Stimulated activated effector memory CD8-positive, alpha-beta T cell treated with anti-CD3 and anti-CD28 coated beads, Interleukin-12 subunit alpha, Interleukin-12 subunit beta, amount 100 ng/mL, for 72 hours (primary cell): Measurements from ENCODE around the gene SNX2.
"Not testable (repeated sequence)": the region's sequence is repeated elsewhere in the genome, so short reads cannot be mapped to it uniquely, and the experiment has no call there.

ENCODE experiments used
- ATAC-seq: fragments of 150-1000 bp; cut with Tn5 transposase; 2 replicates; pipeline ENCODE4 v1.10.0; 2021
- DNase-seq, 2 donors: peaks; one replicate each; pipeline ENCODE4 v3.0.0; 2021 to 2022; ENCODE audit warnings: low spot score in 2 of 2
- H3K27ac Mint-ChIP-seq: one replicate; pipeline ENCODE4 v1.8.0; 2022; ENCODE audit warnings: mild to moderate bottlenecking, mixed read lengths
- H3K36me3 Mint-ChIP-seq: one replicate; pipeline ENCODE4 v1.8.0; 2022; ENCODE audit warnings: mild to moderate bottlenecking, mixed read lengths
- H3K4me1 Mint-ChIP-seq: one replicate; pipeline ENCODE4 v1.8.0; 2022; ENCODE audit warnings: mixed read lengths
- H3K4me3 Mint-ChIP-seq: one replicate; pipeline ENCODE4 v1.8.0; 2022; ENCODE audit warnings: mild to moderate bottlenecking, mixed read lengths
- H3K9me3 Mint-ChIP-seq: one replicate; pipeline ENCODE4 v1.8.0; 2022; ENCODE audit warnings: mixed read lengths

The SNX2 gene

DNA sequence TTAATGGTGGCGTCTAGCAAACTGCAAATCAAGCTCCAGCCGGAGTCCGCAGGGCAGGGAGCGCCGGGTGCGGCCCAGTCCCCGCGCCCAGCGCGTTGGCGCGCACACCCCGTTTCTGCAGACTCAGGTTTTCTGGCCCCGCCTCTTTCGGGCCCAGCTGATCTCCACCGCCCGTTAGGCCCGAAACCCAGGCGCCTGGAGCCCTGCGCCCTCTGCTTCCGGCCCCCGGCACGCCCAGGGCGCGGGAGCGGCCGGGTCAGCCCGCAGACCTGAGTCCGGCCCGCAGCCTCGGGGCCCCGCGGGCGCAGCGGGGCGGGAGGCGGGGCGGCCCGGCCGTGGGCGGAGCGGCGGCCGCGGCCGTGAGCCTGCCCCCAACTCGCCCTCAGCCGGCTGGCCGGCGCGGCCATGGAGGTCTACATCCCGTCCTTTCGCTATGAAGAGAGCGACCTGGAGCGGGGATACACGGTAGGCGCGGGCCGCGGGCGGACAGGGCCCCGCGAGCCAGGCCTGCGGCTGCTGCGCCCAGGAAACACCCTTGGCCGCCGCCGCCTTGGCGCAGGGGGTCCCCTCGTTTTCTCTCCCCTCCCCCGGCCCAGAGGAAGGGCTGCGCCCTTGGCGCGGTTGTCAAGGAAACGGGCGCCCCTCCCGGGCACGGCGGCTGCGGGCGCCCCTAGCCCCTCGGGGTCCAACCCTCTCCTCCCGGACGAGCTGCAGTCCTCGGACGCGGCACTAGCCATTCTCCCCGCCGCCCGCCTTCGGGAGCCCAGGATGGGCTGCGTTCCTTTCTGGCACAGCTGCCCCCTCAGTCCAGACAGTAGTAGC is 70.6 kb downstream of the SNX2 start, which contains the start of gene SNX24:
Gene SNX24, plus strand, starts transcription at position 385 of the 822 bp plus-strand sequence. Its CDS starts 21 bp downstream, at position 406.
- Mint-ChIP-seq H3K4me3 (peak within 1 kb of the TSS; percentile 79), H3K27ac (peak within 1 kb of the TSS; percentile 90), H3K4me1 (peaks cover 29% of the 10 kb centered on the region), H3K36me3 (no peaks in the 10 kb centered on the region), H3K9me3 (no peaks in the 10 kb centered on the region)
- DNase-seq, result peak; percentile 61 to 86
- peak; percentile 88 for ATAC-seq

DNA sequence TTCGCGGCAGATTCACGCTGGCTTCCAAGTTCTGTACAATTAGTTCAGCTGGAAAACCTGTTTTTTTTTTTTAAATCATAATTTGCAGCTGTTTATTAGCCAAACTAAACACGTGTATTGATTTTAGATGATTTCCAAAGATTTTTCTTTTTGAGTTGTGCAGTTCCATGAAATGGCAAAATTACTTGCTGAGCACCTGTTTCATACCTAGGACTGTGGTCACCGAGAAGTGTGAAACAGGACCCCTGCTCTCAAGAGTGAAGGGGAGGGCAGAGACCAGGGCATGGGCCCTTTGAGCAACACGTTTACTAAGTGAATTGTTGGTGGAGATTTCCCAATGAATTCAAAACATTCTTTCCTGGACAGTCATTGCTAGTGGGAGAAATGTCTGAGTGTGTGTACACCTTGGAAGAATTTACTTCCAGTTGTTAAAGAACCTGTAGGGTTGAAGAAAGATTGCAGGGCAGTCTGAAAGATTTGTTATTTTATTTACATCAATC is 71.2 kb downstream of the SNX2 start:
- H3K4me1 Mint-ChIP-seq, result peaks cover 34% of the 10 kb centered on the region
- H3K27ac Mint-ChIP-seq, result peak overlapping the region; percentile 56

DNA sequence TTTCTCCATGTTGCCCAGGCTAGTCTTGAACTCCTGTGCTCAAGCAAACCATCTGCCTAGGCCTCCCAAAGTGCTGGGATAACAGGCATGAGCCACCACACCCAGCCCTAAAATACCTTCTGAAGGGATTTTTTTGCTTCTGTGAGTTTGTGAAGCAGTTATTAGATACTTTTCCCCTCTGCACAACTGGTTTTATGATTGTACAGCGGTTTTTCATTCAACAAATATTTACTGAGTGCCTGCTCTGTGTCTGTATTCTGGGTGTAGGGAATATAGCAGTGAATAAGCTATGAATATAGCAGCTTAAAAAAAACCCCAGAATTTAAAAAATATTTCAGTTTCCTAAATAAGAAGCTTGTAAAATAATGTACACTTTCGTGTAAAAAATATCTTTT is 72.8 kb downstream of the SNX2 start:
- no peak overlapping the region for H3K27ac Mint-ChIP-seq
- H3K4me1 Mint-ChIP-seq, result peaks cover 34% of the 10 kb centered on the region

More for the DNA sequence above, 71.2 kb downstream of the SNX2 start:
- no peaks in the 10 kb centered on the region for H3K36me3 Mint-ChIP-seq
- H3K9me3 Mint-ChIP-seq, result no peaks in the 10 kb centered on the region
- peak overlapping the region; percentile 79 for H3K4me3 Mint-ChIP-seq
- DNase-seq (no peak), ATAC-seq (no peak)

DNA sequence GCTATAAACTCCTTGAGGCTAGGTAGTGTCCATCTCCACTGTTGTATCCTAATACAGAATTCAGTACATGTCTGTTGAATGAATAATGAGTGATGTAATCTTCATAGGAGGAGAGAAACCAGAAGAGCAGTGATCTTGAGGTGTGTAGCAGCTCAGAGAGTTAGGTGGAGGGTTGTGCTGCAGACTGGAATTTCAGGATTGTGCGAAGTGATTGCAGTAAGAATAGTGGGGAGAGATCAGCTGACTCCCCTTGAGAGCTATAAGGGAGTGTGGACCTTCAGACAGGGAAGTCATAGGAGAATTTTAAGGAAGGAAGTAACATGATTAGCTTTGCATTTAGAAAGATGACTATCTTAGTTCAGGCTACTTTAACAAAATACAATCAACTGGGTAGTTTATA is 74.9 kb downstream of the SNX2 start:
- ATAC-seq (no peak), DNase-seq (no peak)
- Mint-ChIP-seq H3K4me3 (no peak overlapping the region), H3K36me3 (no peaks in the 10 kb centered on the region), H3K4me1 (peaks cover 24% of the 10 kb centered on the region), H3K9me3 (no peaks in the 10 kb centered on the region), H3K27ac (no peak overlapping the region)

More for the DNA sequence above, 72.8 kb downstream of the SNX2 start:
- Mint-ChIP-seq H3K36me3 (no peaks in the 10 kb centered on the region), H3K4me3 (no peak overlapping the region), H3K9me3 (no peaks in the 10 kb centered on the region)
- ATAC-seq (no peak), DNase-seq (no peak)

DNA sequence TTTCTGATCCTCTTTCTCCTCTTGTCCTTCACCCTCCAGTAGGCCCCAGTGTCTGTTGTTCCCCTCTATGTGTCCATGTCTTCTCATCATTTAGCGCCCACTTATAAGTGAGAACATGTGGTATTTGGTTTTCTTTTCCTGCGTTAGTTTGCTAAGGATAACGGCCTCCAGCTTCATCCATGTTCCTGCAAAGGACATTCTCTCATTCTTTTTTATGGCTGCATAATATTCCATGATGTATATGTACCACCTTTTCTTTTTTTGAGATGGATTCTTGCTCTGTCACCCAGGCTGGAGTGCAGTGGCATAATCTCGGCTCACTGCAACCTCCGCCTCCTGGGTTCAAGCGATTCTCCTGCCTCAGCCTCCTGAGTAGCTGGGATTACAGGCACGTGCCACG is 82.7 kb downstream of the SNX2 start:
- H3K36me3 Mint-ChIP-seq, H3K9me3 Mint-ChIP-seq, DNase-seq, H3K27ac Mint-ChIP-seq, H3K4me1 Mint-ChIP-seq, H3K4me3 Mint-ChIP-seq, ATAC-seq: not testable (repeated sequence)

DNA sequence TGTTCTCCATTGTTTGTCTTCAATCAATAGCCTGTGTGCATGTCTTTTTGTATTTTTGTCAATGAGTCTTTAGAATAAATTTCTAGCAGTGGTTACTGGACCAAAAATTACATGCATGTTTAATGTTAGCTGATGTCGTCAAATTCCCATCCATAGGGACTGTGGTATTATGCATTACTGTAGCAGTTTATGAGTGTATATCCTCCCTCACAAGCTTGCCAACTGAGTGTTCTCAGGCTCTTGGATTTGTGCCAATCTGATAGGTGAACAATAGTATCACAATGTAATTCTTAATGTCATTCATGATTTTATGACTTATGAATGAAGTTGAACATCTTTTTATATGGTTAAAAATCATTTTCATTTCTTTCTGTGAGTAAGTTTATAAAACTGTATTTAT is 83.6 kb downstream of the SNX2 start:
- Mint-ChIP-seq H3K4me1 (peaks cover 6% of the 10 kb centered on the region), H3K36me3 (no peaks in the 10 kb centered on the region), H3K27ac (no peak overlapping the region), H3K9me3 (no peaks in the 10 kb centered on the region), H3K4me3 (no peak overlapping the region)
- DNase-seq (no peak), ATAC-seq (peak; percentile 70)

DNA sequence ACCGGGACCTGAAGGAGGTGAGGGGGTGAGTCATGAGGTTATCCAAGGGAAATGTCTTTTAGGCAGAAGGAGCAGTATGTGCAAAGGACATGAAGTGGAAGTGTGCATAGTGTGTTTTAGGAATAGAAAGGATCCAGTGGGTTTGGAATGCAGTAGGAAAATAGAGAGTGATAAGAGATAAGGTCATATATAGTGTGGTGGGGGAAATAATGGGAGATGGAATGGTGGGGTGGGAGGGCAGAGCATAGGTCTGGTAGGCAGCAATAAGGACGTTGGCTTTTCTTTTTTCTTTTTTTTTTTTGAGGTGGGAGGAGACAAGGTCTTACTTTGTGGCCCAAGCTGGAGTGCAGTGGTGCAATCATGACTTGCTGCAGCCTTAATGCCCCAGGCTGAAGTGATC is 88.4 kb downstream of the SNX2 start:
- Mint-ChIP-seq H3K36me3 (no peaks in the 10 kb centered on the region), H3K9me3 (no peaks in the 10 kb centered on the region), H3K27ac (no peak overlapping the region), H3K4me3 (no peak overlapping the region), H3K4me1 (peaks cover 22% of the 10 kb centered on the region)
- DNase-seq, result no peak
- no peak for ATAC-seq

DNA sequence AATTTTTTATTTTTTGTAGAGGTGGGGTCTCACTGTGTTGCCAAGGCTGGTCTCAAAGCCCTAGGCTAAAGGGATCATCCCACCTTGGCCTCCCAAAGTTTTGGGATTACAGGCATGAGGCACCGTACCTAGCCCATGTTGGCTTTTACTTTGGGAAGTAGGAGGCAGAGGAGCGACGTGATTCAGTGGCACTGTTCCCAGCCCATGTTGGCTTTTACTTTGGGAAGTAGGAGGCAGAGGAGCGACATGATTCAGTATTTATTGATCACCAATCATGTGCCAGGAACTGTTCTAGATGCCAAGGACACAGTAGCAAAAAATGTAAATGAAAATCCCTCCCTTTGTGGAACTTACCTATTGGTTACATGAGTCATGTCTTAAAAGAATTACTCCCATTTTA is 88.8 kb downstream of the SNX2 start:
- no peak for ATAC-seq
- no peak overlapping the region for H3K27ac Mint-ChIP-seq

DNA sequence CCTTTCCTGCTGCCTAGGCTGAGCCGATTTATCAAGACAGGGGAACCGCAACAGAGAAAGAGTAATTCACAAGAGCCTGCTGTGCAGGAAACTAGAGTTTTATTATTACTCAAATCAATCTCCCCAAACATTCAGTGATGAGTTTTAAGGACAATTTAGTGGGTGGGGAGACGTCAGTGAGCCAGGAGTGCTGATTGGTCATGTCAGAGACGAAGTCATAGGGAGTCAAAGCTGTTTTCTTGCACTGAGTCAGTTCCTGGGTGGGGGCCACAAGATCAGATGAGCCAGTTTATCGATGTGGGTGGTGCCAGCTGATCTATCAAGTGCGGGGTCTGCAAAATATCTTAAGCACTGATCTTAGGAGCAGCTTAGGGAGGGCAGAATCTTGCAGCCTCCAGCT is 89.5 kb downstream of the SNX2 start:
- peak overlapping the region; percentile 32 for H3K4me3 Mint-ChIP-seq
- H3K4me1 Mint-ChIP-seq, result peaks cover 22% of the 10 kb centered on the region
- ATAC-seq, result peak; percentile 97

More for the DNA sequence above, 88.8 kb downstream of the SNX2 start:
- Mint-ChIP-seq H3K36me3 (no peaks in the 10 kb centered on the region), H3K9me3 (no peaks in the 10 kb centered on the region), H3K4me1 (peaks cover 22% of the 10 kb centered on the region), H3K4me3 (peak overlapping the region; percentile 32)
- DNase-seq, result no peak

DNA sequence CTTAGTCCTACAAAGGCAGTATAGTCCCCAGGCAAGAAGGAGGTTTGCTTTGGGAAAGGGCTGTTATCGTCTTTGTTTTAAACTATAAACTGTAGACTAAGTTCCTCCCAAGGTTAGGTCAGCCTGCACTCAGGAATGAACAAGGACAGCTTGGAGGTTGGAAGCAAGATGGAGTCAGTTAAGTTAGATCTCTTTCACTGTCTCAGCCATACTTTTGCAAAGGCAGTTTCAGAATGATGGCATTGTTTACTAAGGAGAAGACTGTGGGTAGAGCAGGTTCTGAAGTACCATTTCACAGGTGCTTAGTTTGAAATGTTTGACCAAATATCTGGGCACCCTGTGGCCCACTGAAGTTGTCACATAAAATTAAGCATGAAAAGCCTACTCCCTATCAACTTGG is 90.0 kb downstream of the SNX2 start:
- H3K27ac Mint-ChIP-seq, result peak overlapping the region; percentile 27
- peak overlapping the region; percentile 32 for H3K4me3 Mint-ChIP-seq
- no peaks in the 10 kb centered on the region for H3K36me3 Mint-ChIP-seq
- H3K4me1 Mint-ChIP-seq, result peaks cover 22% of the 10 kb centered on the region
- DNase-seq, result no peak
- peak; percentile 57 for ATAC-seq
- H3K9me3 Mint-ChIP-seq, result no peaks in the 10 kb centered on the region

More for the DNA sequence above, 89.5 kb downstream of the SNX2 start:
- Mint-ChIP-seq H3K9me3 (no peaks in the 10 kb centered on the region), H3K27ac (peak overlapping the region; percentile 27), H3K36me3 (no peaks in the 10 kb centered on the region)
- DNase-seq, result peak; percentile 7 to 70

DNA sequence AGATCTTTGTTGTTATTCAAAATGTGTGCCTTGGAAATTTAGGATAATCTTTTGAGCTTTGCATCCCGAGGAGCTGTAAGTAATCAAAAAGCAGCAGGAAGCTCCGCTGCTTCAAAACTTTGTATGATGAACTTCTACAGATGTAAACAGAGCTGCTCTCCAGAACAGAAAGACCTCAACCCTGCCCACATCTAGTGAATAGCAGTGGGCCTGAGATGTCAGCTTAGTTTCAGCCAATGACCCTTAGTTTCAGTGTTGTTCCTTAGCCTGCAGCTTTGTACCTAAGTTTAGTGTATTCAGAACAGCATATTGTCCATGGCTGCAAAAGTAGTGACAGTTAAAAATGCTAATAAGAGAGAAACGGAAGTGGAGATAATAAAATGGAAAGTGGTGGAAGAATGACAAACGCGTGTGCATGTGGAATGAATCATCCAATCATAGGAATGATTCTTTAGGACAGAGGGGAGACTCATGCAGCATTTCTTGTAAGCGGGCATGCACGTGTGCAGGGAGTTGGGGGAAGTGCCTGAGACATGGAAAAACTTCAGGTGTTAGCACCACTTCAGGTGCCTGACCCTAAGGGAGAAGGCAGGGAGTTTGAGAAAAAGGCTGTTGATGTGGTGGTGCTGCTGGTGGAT is 95.5 kb downstream of the SNX2 start:
- no peaks in the 10 kb centered on the region for H3K9me3 Mint-ChIP-seq
- H3K36me3 Mint-ChIP-seq, result no peaks in the 10 kb centered on the region
- ATAC-seq (no peak), DNase-seq (no peak)
- H3K4me3 Mint-ChIP-seq, result no peak overlapping the region
- no peak overlapping the region for H3K27ac Mint-ChIP-seq
- H3K4me1 Mint-ChIP-seq, result peaks cover 6% of the 10 kb centered on the region

DNA sequence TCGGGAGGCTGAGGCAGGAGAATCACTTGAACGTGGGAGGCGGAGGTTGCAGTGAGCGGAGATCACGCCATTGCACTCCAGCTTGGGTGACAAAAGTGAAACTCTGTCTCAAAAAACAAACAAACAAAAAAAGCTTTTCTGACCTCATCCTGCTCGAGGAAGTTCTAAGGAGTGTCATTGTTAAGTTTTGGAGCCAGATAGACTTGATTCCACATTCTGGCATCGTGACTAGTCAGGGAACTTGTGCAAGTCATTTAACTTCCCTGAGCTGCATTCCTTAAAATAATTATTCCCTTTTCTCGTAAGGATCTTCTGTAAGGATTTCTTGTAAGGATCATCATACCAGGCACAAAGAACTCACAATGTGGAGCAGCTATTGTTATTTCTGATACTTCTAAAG is 96.8 kb downstream of the SNX2 start:
- ATAC-seq (no peak), DNase-seq (no peak)
- Mint-ChIP-seq H3K4me1 (peaks cover 8% of the 10 kb centered on the region), H3K9me3 (no peaks in the 10 kb centered on the region), H3K4me3 (no peak overlapping the region), H3K27ac (no peak overlapping the region), H3K36me3 (no peaks in the 10 kb centered on the region)

DNA sequence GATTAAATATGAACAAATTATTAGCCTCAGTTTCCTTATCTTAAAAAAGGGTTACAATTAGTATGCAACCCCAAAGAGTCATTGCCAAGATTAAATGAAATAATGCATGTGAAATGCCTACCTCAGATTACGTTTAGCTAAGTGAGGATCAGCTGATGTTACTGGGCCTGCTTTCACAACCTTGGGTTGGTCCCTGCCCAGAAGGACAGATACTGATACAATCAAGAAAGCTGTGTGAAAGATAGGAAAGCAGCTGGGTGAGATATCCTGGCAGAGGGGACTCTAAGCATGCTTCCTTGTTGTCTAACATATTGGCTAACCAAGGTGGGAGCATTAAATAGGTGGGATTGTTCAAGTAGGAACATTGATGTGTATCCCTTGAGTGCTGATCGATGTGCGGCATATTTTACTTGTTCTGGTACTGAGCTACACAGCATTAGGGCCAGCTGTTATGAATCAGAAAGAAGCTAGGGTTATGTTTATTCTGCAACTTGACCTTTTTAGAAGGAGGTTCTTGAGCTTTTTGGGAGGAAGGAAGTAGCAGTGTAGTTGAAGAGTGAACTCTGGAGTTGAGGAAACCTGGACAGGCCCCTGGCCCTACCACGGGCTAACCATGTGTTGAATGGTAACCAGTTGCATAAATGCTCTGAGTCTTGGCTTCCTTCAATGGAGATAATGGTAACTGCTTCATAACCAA is 99.4 kb downstream of the SNX2 start:
- no peak for DNase-seq
- Mint-ChIP-seq H3K27ac (no peak overlapping the region), H3K9me3 (no peaks in the 10 kb centered on the region), H3K4me1 (peaks cover 26% of the 10 kb centered on the region), H3K36me3 (no peaks in the 10 kb centered on the region), H3K4me3 (no peak overlapping the region)
- ATAC-seq, result no peak

DNA sequence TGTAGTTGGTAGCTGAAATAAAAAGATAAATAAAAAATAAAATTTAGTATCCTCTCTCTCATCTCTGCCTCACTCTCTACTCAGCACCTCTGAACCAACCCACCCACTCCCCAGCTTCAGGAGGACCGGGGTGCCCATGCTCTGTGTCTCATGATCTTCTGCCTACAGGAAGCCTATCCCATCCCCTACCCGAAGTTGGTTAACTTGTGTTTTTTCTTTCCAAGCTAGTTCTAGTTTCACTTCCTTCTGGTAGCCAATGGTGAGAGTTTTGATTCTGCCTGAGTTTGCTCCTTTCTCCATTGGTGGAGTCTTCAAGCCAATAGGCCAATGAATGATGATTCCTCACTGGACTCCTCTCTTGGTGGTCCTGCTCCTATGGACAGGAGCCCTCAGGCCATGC is 102.6 kb downstream of the SNX2 start:
- Mint-ChIP-seq H3K4me3 (no peak overlapping the region), H3K4me1 (peaks cover 23% of the 10 kb centered on the region), H3K36me3 (no peaks in the 10 kb centered on the region), H3K27ac (no peak overlapping the region), H3K9me3 (no peaks in the 10 kb centered on the region)
- DNase-seq, result no peak
- no peak for ATAC-seq

DNA sequence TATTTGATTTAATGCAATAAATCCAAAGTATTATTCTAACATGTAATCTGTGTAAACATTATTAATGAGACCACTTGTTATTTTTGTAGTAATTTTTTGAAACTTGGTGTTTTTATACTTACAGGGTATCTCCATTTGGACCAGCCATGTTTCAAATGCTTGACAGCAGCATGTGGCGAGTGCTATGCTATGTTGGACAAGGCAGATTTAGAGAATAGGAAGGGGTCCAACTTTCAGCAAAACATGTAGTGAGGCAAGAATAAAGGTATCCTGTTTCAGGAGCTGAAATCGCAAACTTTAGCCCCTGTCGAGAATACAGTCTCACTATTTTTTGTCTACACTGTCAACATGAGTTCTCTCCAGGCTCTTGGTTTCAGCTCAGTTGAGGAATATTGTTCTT is 104.2 kb downstream of the SNX2 start:
- Mint-ChIP-seq H3K36me3 (no peaks in the 10 kb centered on the region), H3K4me3 (no peak overlapping the region), H3K9me3 (no peaks in the 10 kb centered on the region), H3K4me1 (peaks cover 29% of the 10 kb centered on the region), H3K27ac (no peak overlapping the region)
- ATAC-seq (no peak), DNase-seq (no peak)
